ENCODE data around the gene GPC5.
"Not testable (repeated sequence)": the region's sequence is repeated elsewhere in the genome, so short reads cannot be mapped to it uniquely, and the experiment has no call there.

The GPC5 gene

DNA sequence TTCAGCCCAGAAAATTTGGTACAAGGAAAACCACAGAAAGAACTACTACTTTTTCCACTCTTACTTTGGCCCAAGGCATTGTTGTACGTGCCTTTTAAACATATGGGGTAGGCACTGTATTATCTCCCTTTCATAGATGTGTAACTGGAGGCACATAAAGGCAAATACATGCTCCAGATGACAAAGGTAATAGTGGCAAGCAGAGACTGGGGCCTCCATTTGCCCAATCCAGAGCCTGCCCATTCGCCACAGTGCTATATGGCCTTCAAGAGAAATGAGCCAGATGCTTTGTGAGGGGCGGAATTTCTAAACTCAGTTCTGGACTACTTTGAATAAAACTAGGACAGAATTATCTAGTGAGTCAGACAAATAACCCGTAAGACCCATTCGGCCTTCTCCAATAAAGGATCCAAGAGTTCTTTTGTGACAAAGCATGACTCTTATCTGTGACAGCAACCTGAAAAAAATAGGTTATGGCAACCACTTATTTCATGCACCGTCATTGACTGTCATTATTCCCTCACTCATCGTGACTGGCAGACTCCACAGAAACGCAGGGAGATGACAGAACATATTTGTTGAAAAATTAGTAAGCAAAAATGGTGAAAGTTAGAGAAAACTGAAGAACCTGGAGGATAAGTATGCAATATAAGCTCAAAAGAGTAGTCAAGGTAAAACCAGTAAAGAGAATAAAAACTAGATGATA lies 1116.2 kb downstream of the GPC5 start:
- no peak for DNase-seq

DNA sequence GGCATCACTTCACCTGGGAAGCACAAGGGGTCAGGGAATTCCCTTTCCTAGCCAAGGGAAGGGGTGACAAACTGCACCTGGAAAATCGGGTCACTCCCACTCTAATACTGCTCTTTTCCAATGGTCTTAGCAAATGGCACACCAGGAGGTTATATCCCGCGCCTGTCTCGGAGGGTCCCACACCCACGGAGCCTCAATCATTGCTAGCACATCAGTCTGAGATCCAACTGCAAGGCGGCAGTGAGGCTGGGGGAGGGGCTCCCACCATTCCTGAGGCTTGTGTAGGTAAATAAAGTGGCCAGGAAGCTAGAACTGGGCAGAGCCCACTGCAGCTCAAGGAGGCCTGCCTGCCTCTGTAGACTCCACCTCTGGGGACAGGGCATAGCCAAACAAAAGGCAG lies 1118.5 kb downstream of the GPC5 start:
- DNase-seq, result not testable (repeated sequence)

DNA sequence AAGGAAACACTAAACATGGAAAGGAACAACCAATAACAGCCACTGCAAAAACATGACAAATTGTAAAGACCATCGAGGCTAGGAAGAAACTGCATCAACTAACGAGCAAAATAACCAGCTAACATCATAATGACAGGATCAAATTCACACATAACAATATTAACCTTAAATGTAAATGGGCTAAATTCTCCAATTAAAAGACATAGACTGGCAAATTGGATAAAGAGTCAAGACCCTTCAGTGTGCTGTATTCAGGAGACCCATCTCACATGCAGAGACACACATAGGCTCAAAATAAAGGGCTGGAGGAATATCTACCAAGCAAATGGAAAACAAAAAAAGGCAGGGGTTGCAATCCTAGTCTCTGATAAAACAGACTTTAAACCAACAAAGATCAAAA lies 1120.2 kb downstream of the GPC5 start:
- not testable (repeated sequence) for DNase-seq

- no peak for DNase-seq
Observed at GRCh38 chr13:92530364-92530763, 1131.9 kb downstream of the GPC5 start.

- DNase-seq, result no peak
Observed at GRCh38 chr13:92535222-92536006, 1137.0 kb downstream of the GPC5 start.

- DNase-seq, result no peak
Observed at GRCh38 chr13:92537471-92537870, 1139.0 kb downstream of the GPC5 start.

DNA sequence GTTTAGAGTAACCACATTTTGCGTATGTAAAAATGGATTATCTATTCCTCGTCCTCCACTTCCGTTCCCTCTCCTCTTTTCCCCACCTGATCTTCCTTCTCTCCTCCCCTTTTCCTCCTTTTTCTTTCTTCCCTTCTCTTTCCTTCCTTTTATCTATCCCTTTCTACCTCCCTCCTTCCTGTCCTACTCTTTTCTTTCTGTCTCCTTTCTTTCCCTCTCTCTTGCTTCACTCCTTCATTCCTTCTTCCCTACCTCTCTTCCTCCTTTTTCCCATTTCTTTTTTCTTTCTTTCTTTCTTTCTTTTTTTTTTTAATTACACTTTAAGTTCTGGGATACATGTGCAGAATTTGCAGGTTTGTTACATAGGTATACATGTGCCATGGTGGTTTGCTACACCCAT lies 1139.7 kb downstream of the GPC5 start:
- no peak for DNase-seq

GRCh38 chr13:92539148-92539547 lies 1140.7 kb downstream of the GPC5 start:
- DNase-seq, result not testable (repeated sequence)

GRCh38 chr13:92547266-92547665 lies 1148.8 kb downstream of the GPC5 start:
- no peak for DNase-seq

GRCh38 chr13:92549276-92549675 lies 1150.9 kb downstream of the GPC5 start:
- DNase-seq, result no peak

DNA sequence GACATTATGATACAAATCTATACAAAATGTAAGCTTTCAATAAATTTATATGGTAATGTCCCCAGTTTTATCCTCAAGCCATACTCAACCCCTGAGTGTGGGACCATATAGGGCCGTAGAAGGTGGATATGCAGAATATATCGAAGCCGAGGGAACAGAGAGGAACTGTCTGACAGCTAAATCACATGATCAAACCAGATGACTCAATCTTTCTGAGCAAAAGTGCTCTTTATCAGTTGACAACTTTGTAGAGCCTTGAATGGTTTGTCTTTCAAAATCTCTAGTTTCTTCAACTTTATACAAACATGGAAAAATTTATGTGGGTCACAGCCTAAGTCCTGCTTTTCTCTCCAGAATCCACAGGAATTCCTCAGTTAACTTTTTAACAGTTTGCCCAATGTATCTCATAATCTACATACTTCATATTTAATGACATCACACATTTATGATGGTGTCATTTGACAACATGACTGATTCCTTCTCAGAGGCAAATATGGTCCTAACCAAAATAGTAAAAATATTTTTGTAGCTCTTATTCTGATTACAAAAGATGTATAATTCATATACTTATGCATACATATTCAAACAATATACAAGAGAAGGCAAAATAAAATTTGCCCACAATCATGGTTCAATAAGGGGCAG lies 1155.2 kb downstream of the GPC5 start:
- no peak for DNase-seq

DNA sequence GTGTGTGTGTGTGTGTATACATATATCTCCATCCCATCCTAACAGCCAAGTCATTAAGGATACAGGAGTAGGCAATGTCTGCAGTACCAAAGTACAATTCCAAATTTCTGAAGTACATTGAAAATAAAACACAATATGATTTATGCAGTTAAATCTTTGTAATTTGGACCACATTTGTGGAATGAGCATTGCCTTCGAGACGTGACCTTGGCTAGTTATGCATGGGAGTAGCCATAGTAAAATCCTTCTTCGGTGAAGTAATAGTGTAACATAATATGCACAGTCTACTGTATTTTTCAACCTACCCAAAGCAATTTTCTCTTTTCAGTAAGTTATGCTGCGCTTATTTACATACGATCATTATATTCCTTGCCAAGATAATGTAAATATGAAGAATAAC lies 1162.5 kb downstream of the GPC5 start:
- DNase-seq, result no peak

- DNase-seq, result no peak
Observed at GRCh38 chr13:92564942-92565341, 1166.5 kb downstream of the GPC5 start.

GRCh38 chr13:92566767-92567166 lies 1168.3 kb downstream of the GPC5 start:
- no peak for DNase-seq

- DNase-seq, result no peak
Observed at GRCh38 chr13:92572190-92572589, 1173.8 kb downstream of the GPC5 start.

DNA sequence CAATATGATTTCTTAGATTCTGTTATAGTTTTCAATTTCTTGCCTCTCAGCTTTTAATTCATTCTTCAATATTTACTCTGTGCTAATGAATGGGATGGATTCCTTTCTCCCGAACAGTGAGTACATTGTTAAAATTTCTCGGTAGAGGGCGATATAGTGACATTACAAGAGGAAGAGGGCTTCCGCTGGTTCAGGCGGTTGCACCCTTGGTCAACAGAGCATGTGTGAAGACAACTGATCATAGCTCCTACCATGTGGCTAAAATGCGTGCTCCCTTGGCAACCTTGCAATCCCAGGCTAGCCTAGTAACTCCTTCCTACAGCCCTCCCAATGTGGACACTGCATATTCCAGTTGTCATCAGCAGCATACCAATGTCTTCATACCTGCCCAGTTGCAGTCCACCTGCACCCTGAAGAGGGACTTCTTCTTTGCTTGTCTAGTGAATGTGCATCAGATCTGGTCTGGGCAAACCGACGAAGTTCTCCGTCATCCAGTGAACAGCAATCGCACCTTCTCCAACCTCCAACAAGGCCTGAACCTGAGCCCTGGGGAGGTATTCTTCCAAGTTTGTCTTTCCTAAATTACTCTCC lies 1175.1 kb downstream of the GPC5 start:
- DNase-seq, result no peak

DNA sequence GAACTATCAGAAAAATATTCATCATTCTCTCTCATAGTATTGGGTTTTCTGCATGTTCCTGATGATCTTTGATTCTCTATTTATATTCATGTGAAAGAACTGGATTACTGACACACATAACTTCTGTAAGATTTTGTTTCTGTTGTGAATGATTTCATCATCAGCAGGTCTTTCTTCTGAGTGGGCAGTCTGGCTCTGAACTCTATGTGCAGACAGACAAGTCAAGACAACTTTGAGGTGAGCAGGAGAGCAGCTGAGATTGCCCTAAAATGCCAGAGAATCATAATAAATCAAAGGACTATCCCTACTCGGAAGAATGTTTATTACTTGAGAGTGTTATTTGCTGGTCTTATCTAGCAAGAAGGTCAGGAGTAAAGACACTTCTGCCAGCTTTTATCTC lies 1176.1 kb downstream of the GPC5 start:
- no peak for DNase-seq

DNA sequence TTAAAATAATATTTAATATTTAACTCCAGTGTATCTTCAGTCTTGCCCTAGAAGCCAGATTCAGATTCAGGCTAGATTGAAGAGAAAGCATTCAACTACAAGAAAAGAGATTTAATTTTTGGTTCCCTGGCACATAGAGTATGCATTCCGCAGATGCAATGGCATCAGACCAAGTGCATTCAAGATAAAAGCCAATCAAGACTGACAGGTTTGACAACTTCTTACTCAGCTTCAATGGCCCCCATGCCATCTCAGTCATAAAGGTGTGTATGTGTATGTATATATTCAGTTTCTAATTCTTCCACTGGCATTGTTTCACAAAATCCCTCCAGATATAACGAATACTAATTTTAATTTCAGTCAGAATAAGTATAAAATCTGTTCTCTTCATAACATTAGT lies 1177.4 kb downstream of the GPC5 start:
- no peak for DNase-seq

DNA sequence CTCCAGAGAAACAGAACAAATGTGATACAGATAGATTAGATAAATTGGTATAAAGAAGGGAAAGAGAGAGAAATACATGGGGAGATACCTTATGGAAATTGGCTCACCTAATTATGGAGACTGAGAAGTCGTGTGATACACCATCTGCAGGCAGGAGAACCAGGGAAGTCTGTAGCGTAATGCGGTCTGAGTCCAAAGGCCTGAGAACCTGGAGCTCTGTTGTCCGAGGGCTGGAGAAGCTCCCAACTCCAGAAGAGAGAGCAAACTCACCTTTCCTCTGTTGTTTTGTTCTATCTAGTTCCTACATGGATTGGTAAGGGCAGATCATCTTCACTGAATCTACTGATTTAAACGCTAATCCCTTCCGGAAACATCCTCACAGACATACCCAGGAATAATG lies 1179.9 kb downstream of the GPC5 start:
- DNase-seq, result no peak

- DNase-seq, result no peak
Observed at GRCh38 chr13:92589955-92590354, 1191.5 kb downstream of the GPC5 start.

DNA sequence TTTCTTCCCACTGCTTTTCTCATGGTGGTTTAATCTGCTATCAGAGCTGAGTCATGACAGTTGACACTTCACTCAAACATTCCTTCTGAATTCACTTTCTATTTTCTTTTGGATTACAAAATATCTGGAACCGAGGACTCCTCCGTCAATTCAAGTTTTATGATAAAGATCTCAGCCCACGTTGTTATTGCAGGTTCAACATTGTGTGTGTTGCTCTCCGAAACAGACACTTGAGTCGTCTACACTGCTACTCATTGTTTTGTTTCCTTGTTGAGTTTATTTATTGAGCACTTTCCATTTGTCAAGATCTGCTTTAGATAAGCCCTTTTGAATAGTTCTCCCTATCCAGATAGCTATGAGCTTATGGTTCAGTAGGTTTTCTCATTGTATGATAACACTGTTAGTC lies 1192.1 kb downstream of the GPC5 start:
- no peak for DNase-seq

DNA sequence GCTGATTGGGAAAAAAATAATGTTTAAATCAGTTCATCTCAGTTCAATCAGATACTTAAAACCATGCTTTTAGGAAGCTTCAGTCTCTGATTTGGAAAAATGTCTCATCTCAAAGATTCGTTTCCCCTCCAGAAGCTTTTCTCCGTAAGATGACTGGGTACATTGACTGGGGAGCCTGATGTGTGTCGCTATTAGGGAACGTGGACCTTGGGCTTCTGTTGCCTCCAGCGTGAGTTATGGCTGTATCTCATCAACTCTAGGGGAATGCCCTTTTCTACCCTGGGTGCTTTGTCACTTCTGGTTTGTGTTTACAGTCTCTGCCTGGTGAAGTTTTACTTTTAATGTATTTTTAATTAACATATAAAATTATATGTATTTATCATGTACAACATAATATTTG lies 1192.7 kb downstream of the GPC5 start:
- no peak for DNase-seq

GRCh38 chr13:92592757-92593156 lies 1194.3 kb downstream of the GPC5 start:
- DNase-seq, result no peak

DNA sequence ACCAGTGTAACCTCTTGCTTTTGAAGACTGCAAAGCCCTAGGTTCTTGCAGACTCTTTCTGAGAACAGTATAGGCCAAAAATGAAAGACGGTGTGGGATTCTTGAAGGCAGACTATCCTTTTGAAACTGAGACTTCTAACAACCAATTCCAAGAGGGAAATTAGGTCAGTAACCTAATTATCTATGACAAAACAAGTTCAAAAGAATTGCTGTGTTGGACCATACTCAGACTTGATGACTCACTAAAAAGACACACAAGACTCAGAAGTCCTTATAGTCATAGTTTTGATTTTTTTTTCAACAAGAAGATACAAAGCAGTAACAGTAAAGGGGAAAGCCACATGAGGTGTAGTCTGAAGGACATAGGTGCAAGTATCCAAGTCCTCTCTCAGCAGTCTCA lies 1204.1 kb downstream of the GPC5 start:
- DNase-seq, result no peak

All from activated CD4-positive, alpha-beta T cell treated with anti-CD3 and anti-CD28 coated beads for 48 hours (primary cell).